Stimulated activated CD8-positive, alpha-beta memory T cell treated with anti-CD3 and anti-CD28 coated beads, Interleukin-15, amount 100 ng/mL, for 4 hours (primary cell): ENCODE results near the gene IL10RB.

Experiments
- DNase-seq, 2 donors: peaks; one replicate each; pipeline ENCODE4 v3.0.0-alpha.2; 2020; ENCODE audit warnings: low read depth in 2 of 2

IL10RB gene

GRCh38 chr21:33267250-33267649 is 1.1 kb downstream of the IL10RB start:
- DNase-seq: no peak

- DNase-seq: no peak
Measured at GRCh38 chr21:33268393-33268736, 2.2 kb downstream of the IL10RB start.

- no peak for DNase-seq
Measured at GRCh38 chr21:33268737-33269441, 2.7 kb downstream of the IL10RB start.

- DNase-seq: no peak
Measured at GRCh38 chr21:33270986-33271385, 4.8 kb downstream of the IL10RB start.

GRCh38 chr21:33273044-33273443 is 6.9 kb downstream of the IL10RB start:
- no peak for DNase-seq

- no peak for DNase-seq
Measured at GRCh38 chr21:33278721-33279120, 12.6 kb downstream of the IL10RB start.

GRCh38 chr21:33279330-33279820 is 13.2 kb downstream of the IL10RB start:
- no peak for DNase-seq

- no peak for DNase-seq
Measured at GRCh38 chr21:33281096-33281652, 15.0 kb downstream of the IL10RB start.

- no peak for DNase-seq
Measured at GRCh38 chr21:33283203-33283602, 17.0 kb downstream of the IL10RB start.

- DNase-seq: no peak
Measured at GRCh38 chr21:33286076-33286475, 19.9 kb downstream of the IL10RB start.

GRCh38 chr21:33286600-33287456 is 20.7 kb downstream of the IL10RB start:
- no peak for DNase-seq

- DNase-seq: no peak
Measured at GRCh38 chr21:33289199-33289819, 23.1 kb downstream of the IL10RB start.

GRCh38 chr21:33290441-33290840 is 24.3 kb downstream of the IL10RB start:
- DNase-seq: no peak

- DNase-seq: no peak
Measured at GRCh38 chr21:33291686-33292085, 25.5 kb downstream of the IL10RB start.

GRCh38 chr21:33292724-33293123 is 26.6 kb downstream of the IL10RB start:
- no peak for DNase-seq

GRCh38 chr21:33293136-33293535 is 27.0 kb downstream of the IL10RB start:
- no peak for DNase-seq

GRCh38 chr21:33293811-33294216 is 27.6 kb downstream of the IL10RB start:
- no peak for DNase-seq

- no peak for DNase-seq
Measured at GRCh38 chr21:33296156-33296555, 30.0 kb downstream of the IL10RB start.

GRCh38 chr21:33299181-33299752 is 33.1 kb downstream of the IL10RB start:
- DNase-seq: peak in 1 of 2 donors; percentile 16

GRCh38 chr21:33300701-33301631 is 34.8 kb downstream of the IL10RB start:
- no peak for DNase-seq

- no peak for DNase-seq
Measured at GRCh38 chr21:33301632-33302002, 35.5 kb downstream of the IL10RB start.
